ENCODE data around the gene FAM174B. TPM values are rescaled to one million over a fixed set of nuclear protein-coding genes. Genes with fewer than 3 reads are reported as not detected.

Gene FAM174B
- total and polyA plus RNA-seq, 3 donors from 2014 or later = 15.7 to 18.7 (median 18.6) TPM

Other genes starting within 250 kb of the FAM174B start
- 100 to 1,000 TPM; 113 to 129 TPM for gene CHD2, start 244.5 kb upstream of the FAM174B start, total RNA-seq
- 64.5 TPM for gene CHD2, start 244.5 kb upstream of the FAM174B start, polyA plus RNA-seq (ENCODE audit: insufficient read depth, low read depth, low replicate concordance)

Measured in testis (tissue), 3 donors.